B cell (primary cell): ENCODE results near the gene KRTAP25-1. TPM values are rescaled to one million over a fixed set of nuclear protein-coding genes. Genes with fewer than 3 reads are reported as not detected.

ENCODE experiments used
- ATAC-seq: fragments of 200-7000 bp; cut with Tn5 transposase; one replicate; pipeline ENCODE4 v1.10.0; 2021; ENCODE audit warnings: low read depth, mild to moderate bottlenecking, moderate number of reproducible peaks, moderate library complexity
- CTCF ChIA-PET: fragments of 350-600 bp; sonication (Branson Sonifier 250); formaldehyde crosslinking; loops from one replicate; lab custom pipeline; 2021; ENCODE audit warnings: antibody characterized with exemption, inconsistent platforms; lab: Charles Lee
- POLR2A ChIA-PET: fragments of 350-600 bp; sonication (Branson Sonifier 250); formaldehyde crosslinking; loops from one replicate; lab custom pipeline; 2021; ENCODE audit warnings: antibody characterized with exemption; lab: Charles Lee
- DNase-seq: peaks from one replicate; pipeline ENCODE4 v3.0.0; 2013
- H2AFZ ChIP-seq: 2 replicates; pipeline ENCODE4 v1.6.1; 2012; ENCODE audit warnings: mild to moderate bottlenecking, low read depth, low read length; ENCODE audit not compliant: insufficient read depth, poor library complexity, severe bottlenecking
- H3K27ac ChIP-seq, 2 donors: 1 replicate in 1 of 2; 2 replicates in 1 of 2; pipeline ENCODE4 v1.5.1; 2012 to 2013; ENCODE audit warnings: low read length in 2 of 2, mild to moderate bottlenecking in 2 of 2, moderate library complexity in 1 of 2
- H3K27me3 ChIP-seq, 4 experiments: fragments of 200-600 bp in 1 of 4; sonication (generic) in 1 of 4; replicated peaks in 1 of 4; 1 replicate in 2 of 4; 2 replicates in 2 of 4; pipeline versions ENCODE4 v1.6.1 to v1.7.0; 2013 to 2016; ENCODE audit warnings: low read length in 3 of 4, mild to moderate bottlenecking in 2 of 4, mixed read lengths in 1 of 4, moderate library complexity in 1 of 4; ENCODE audit not compliant: insufficient read depth in 4 of 4, control insufficient read depth in 3 of 4; ENCODE audit errors: control extremely low read depth in 1 of 4
- H3K36me3 ChIP-seq, 2 experiments: replicated peaks in 1 of 2; 1 replicate in 1 of 2; 2 replicates in 1 of 2; pipeline versions ENCODE4 v1.6.1 to v1.7.1; 2013; ENCODE audit warnings: low read length in 1 of 2; ENCODE audit not compliant: insufficient read depth in 2 of 2, control insufficient read depth in 1 of 2; ENCODE audit errors: control extremely low read depth in 1 of 2, extremely low read depth in 1 of 2
- H3K4me1 ChIP-seq, 2 donors: fragments of 200-600 bp in 1 of 2; sonication (generic) in 1 of 2; 1 replicate in 1 of 2; 2 replicates in 1 of 2; pipeline versions ENCODE4 v1.5.1 to v1.6.1; 2013 to 2017; ENCODE audit warnings: low read length in 2 of 2; ENCODE audit not compliant: control insufficient read depth in 2 of 2, insufficient read depth in 2 of 2
- H3K4me2 ChIP-seq: replicated peaks from 2 replicates; pipeline ENCODE3; 2012; ENCODE audit warnings: mild to moderate bottlenecking, low read depth, low read length; ENCODE audit not compliant: poor library complexity, severe bottlenecking
- H3K4me3 ChIP-seq, 5 experiments: fragments of 200-600 bp in 1 of 5; sonication (generic) in 1 of 5; 1 replicate in 3 of 5; 2 replicates in 2 of 5; pipeline versions ENCODE4 v1.5.1 to v1.7.0; 2011 to 2016; ENCODE audit warnings: low read length in 4 of 5, mild to moderate bottlenecking in 4 of 5, low read depth in 2 of 5, control low read depth in 1 of 5, moderate library complexity in 1 of 5; ENCODE audit not compliant: insufficient read depth in 1 of 5; ENCODE audit errors: control extremely low read depth in 1 of 5, extremely low read depth in 1 of 5
- H3K79me2 ChIP-seq: fragments of 200-600 bp; sonication (generic); one replicate; pipeline ENCODE4 v1.6.0; 2016; ENCODE audit warnings: low read length; ENCODE audit not compliant: control insufficient read depth, insufficient read depth
- H3K9ac ChIP-seq: fragments of 200-600 bp; sonication (generic); 2 replicates; pipeline ENCODE4 v1.6.1; 2017; ENCODE audit warnings: mild to moderate bottlenecking, low read length, moderate library complexity
- H3K9me3 ChIP-seq, 3 donors: one replicate each; pipeline versions ENCODE4 v1.6.1 to v1.7.1; 2013; ENCODE audit warnings: low read length in 2 of 3; ENCODE audit not compliant: control insufficient read depth in 2 of 3, insufficient read depth in 1 of 3; ENCODE audit errors: control extremely low read depth in 1 of 3
- H4K20me1 ChIP-seq: 2 replicates; pipeline ENCODE4 v1.6.0; 2012; ENCODE audit warnings: mild to moderate bottlenecking, low read length; ENCODE audit not compliant: insufficient read depth, control insufficient read depth, poor library complexity, severe bottlenecking
- H3K27ac Mint-ChIP-seq: one replicate; pipeline ENCODE4 v1.8.0; 2021; ENCODE audit warnings: mixed read lengths
- H3K27me3 Mint-ChIP-seq: one replicate; pipeline ENCODE4 v1.8.0; 2021; ENCODE audit warnings: mixed read lengths
- H3K4me1 Mint-ChIP-seq: one replicate; pipeline ENCODE4 v1.8.0; 2021; ENCODE audit warnings: mixed read lengths
- H3K4me3 Mint-ChIP-seq: one replicate; pipeline ENCODE4 v1.8.0; 2021; ENCODE audit warnings: mixed read lengths
- H3K9me3 Mint-ChIP-seq: one replicate; pipeline ENCODE4 v1.8.0; 2022; ENCODE audit warnings: mixed read lengths; ENCODE audit not compliant: insufficient read depth
- CTCF ChIP-seq: fragments of 200-600 bp; IDR thresholded peaks from one replicate; pipeline ENCODE4 v1.8.0; 2022; ENCODE audit warnings: antibody characterized with exemption, mild to moderate bottlenecking
- EZH2 ChIP-seq: IDR thresholded peaks from 2 replicates; pipeline ENCODE4 v1.6.1; 2012; ENCODE audit warnings: borderline replicate concordance, low read depth, mild to moderate bottlenecking, moderate library complexity, low read length; ENCODE audit not compliant: insufficient read depth, poor library complexity, severe bottlenecking
- WGBS: methylation state at CpG from one replicate; pipeline ENCODE4 v1.1.5; 2013; ENCODE audit warnings: missing lambda C conversion rate; ENCODE audit not compliant: insufficient coverage; 5-methylcytosine and 5-hydroxymethylcytosine counted together
- intact Hi-C: fragments of 100-400 bp; cut with micrococcal nuclease; formaldehyde crosslinking; loops from one replicate; pipeline ENCODE4 v1.10.0; 2022
- polyA plus RNA-seq: library from polyadenylated mRNA; depleted of rRNA; stranded (reverse); fragments of >200 nt; gene quantifications from 2 replicates; pipeline ENCODE4 v1.2.3, GENCODE V29; 2012
- total RNA-seq, 2 donors: library from RNA; stranded (reverse); fragments of 120-200 nt in 1 of 2; gene quantifications; 1 replicate in 1 of 2; 2 replicates in 1 of 2; pipeline versions ENCODE4 v1.2.3 to v1.2.4, GENCODE V29; 2013 to 2022

Gene KRTAP25-1
- total and polyA plus RNA-seq, 2 donors (not counting 1 experiment from before 2014, with no cell fraction given), result not detected

GRCh38 chr21:30257773-30258172, 31.5 kb downstream of the KRTAP25-1 start:
- ChIA-PET CTCF (interaction anchor here (0.6 kb wide), 1 partner anchor 17 kb away, joined by 3 read pairs; no protein-coding TSS in a partner anchor), POLR2A (no interaction called here)
- Histone ChIP-seq H4K20me1 (no peaks in the 10 kb centered on the region), H3K9me3 (no peaks in the 10 kb centered on the region), H3K4me3 (no peak overlapping the region), H3K27me3 (no peaks in the 10 kb centered on the region), H3K79me2 (no peaks in the 10 kb centered on the region), H3K36me3 (no peaks in the 10 kb centered on the region), H3K4me1 (no peaks in the 10 kb centered on the region), H3K27ac (no peak overlapping the region), H3K9ac (no peak overlapping the region), H2AFZ (no peak overlapping the region), H3K4me2 (no peak overlapping the region)
- ATAC-seq (no peak), DNase-seq (no peak)
- Mint-ChIP-seq H3K4me1 (no peaks in the 10 kb centered on the region), H3K27ac (no peak overlapping the region), H3K9me3 (peaks cover 1% of the 10 kb centered on the region), H3K27me3 (no peaks in the 10 kb centered on the region), H3K4me3 (no peak overlapping the region)
- 86% methylated on average over 2 of the region's 4 CpGs for WGBS
- TF ChIP-seq EZH2 (no peak), CTCF (no peak)
- intact Hi-C loops, result no loop called here

GRCh38 chr21:30256100-30256499, 33.2 kb downstream of the KRTAP25-1 start:
- Mint-ChIP-seq H3K27ac (no peak overlapping the region), H3K4me3 (no peak overlapping the region), H3K9me3 (peaks cover 1% of the 10 kb centered on the region), H3K27me3 (no peaks in the 10 kb centered on the region), H3K4me1 (no peaks in the 10 kb centered on the region)
- H3K9me3 ChIP-seq, result no peaks in the 10 kb centered on the region
- no peak overlapping the region for H3K9ac ChIP-seq
- no peak overlapping the region for H2AFZ ChIP-seq
- POLR2A ChIA-PET, result no interaction called here
- no peak overlapping the region for H3K27ac ChIP-seq
- CTCF ChIA-PET, result no interaction called here
- H3K27me3 ChIP-seq, result no peaks in the 10 kb centered on the region
- 97% methylated on average over 4 of the region's 4 CpGs for WGBS
- no peaks in the 10 kb centered on the region for H3K79me2 ChIP-seq
- H3K4me3 ChIP-seq, result no peak overlapping the region
- no peak overlapping the region for H3K4me2 ChIP-seq
- ATAC-seq, result no peak
- DNase-seq, result no peak
- no peaks in the 10 kb centered on the region for H3K36me3 ChIP-seq
- no peak for TF ChIP-seq EZH2
- no peak for TF ChIP-seq CTCF
- H4K20me1 ChIP-seq, result no peaks in the 10 kb centered on the region
- intact Hi-C loops, result no loop called here
- no peaks in the 10 kb centered on the region for H3K4me1 ChIP-seq
